ENCODE data around the gene OR10V1.

Gene OR10V1

GRCh38 chr11:59754859-59755700 is 41.4 kb upstream of the OR10V1 start, which contains the start of gene STX3 (continued):
- TF ChIP-seq ZNF571 (tag by site-specific recombination; IDR thresholded peaks at IDR 0.05) (no peak), ZNF660 (tag by site-specific recombination; IDR thresholded peaks at IDR 0.05) (no peak), ZNF133 (tag by site-specific recombination; IDR thresholded peaks at IDR 0.05) (no peak), ZSCAN5A (tag by site-specific recombination; IDR thresholded peaks at IDR 0.05) (no peak), ZNF76 (tag by site-specific recombination; IDR thresholded peaks at IDR 0.05; ENCODE audit: borderline replicate concordance, low read depth) (no peak), ZBTB6 (tag by site-specific recombination; IDR thresholded peaks at IDR 0.05) (no peak), KLF8 (tag by site-specific recombination; IDR thresholded peaks at IDR 0.05) (peak; percentile 51), ZNF433 (tag by site-specific recombination; IDR thresholded peaks at IDR 0.05; ENCODE audit: low read depth) (no peak), ZNF791 (tag by site-specific recombination; IDR thresholded peaks at IDR 0.05) (no peak), ZNF211 (tag by site-specific recombination; IDR thresholded peaks at IDR 0.05; ENCODE audit: low read depth) (no peak), ZNF544 (tag by site-specific recombination; IDR thresholded peaks at IDR 0.05) (no peak), YY2 (tag by site-specific recombination; IDR thresholded peaks at IDR 0.05) (no peak), HOXD13 (CRISPR knock-in tag; IDR thresholded peaks at IDR 0.05; ENCODE audit: borderline replicate concordance) (no peak), PRDM1 (tag by site-specific recombination; IDR thresholded peaks at IDR 0.05) (peak; percentile 56; the same call in 1 of the 2 replicates)

- TF ChIP-seq PRDM6 (tag by site-specific recombination; IDR thresholded peaks at IDR 0.05) = no peak
- TF ChIP-seq ZNF404 (tag by site-specific recombination; IDR thresholded peaks at IDR 0.05) = 0 out of 2 replicates have a peak, but pooled peaks have one; percentile 9
- TF ChIP-seq IKZF3 (tag by site-specific recombination; IDR thresholded peaks at IDR 0.05) = no peak
- TF ChIP-seq ZNF600 (tag by site-specific recombination; IDR thresholded peaks at IDR 0.05) = no peak
- no peak for TF ChIP-seq ZNF280C (tag by site-specific recombination; IDR thresholded peaks at IDR 0.05)
- no peak for TF ChIP-seq ZNF571 (tag by site-specific recombination; IDR thresholded peaks at IDR 0.05)
- peak; percentile 88 for TF ChIP-seq ZNF335 (tag by site-specific recombination; conservative IDR thresholded peaks at IDR 0.05)
- no peak for TF ChIP-seq ZNF223 (tag by site-specific recombination; IDR thresholded peaks at IDR 0.05)
- no peaks in the 10 kb centered on the region for H3K9me3 ChIP-seq (ENCODE audit: control insufficient read depth, insufficient read depth, low read depth, low read length)
- ChIA-PET CTCF (interaction anchor here (0.5 to 6.9 kb wide), 12 partner anchors 9 to 165 kb away, joined by 3 to 110 read pairs (median 6); partner anchors contain the start of gene MRPL16), POLR2A (interaction anchor here (0.6 to 2.7 kb wide), 10 partner anchors 11 to 848 kb away, joined by 3 to 28 read pairs (median 7); partner anchors contain the start of genes MRPL16 and PATL1)
- H3K4me1 ChIP-seq (ENCODE audit: control insufficient read depth, insufficient read depth, low read length) = no peaks in the 10 kb centered on the region
- no peak overlapping the region; the same call in 1 of the 2 replicates for H3K27ac ChIP-seq (ENCODE audit: extremely low read depth, low read depth, low read length)
- H3K36me3 ChIP-seq (ENCODE audit: control insufficient read depth in 2 of 2, insufficient read depth in 1 of 2, low read length in 2 of 2) = peaks cover 0 to 3% of the 10 kb centered on the region in 2 experiments; a peak in 1 of 3 replicates
- peak overlapping the region; percentile 82 for H3K4me3 ChIP-seq (ENCODE audit: low read depth, low read length)
Measured at GRCh38 chr11:59754494-59754858, 40.8 kb upstream of the OR10V1 start.
